WTC11 (cell line): ENCODE results near the gene ZNG1F. TPM values are rescaled to one million over a fixed set of nuclear protein-coding genes. Genes with fewer than 3 reads are reported as not detected.
"Not testable (repeated sequence)": the region's sequence is repeated elsewhere in the genome, so short reads cannot be mapped to it uniquely, and the experiment has no call there.

Experiments used
- ATAC-seq: fragments of 200-7000 bp; cut with Tn5 transposase; 2 replicates; pipeline ENCODE4 v1.10.0; 2021; ENCODE audit warnings: mild to moderate bottlenecking, moderate library complexity
- CTCF ChIA-PET: fragments of 300-600 bp; sonication (Branson Sonifier 250); formaldehyde crosslinking; loops from one replicate; lab custom pipeline; 2021; ENCODE audit warnings: antibody characterized with exemption; lab: Charles Lee
- POLR2A ChIA-PET: fragments of 350-600 bp; sonication (Branson Sonifier 250); formaldehyde crosslinking; loops from one replicate; lab custom pipeline; 2021; ENCODE audit warnings: antibody characterized with exemption; lab: Charles Lee
- DNase-seq: peaks from one replicate; pipeline ENCODE4 v3.0.0; 2021; ENCODE audit warnings: low spot score
- H3K27ac Mint-ChIP-seq: 2 replicates; pipeline ENCODE4 v1.8.0; 2021; ENCODE audit warnings: mixed read lengths
- H3K27me3 Mint-ChIP-seq: 2 replicates; pipeline ENCODE4 v1.8.0; 2021; ENCODE audit warnings: low read depth, mild to moderate bottlenecking, moderate library complexity, mixed read lengths
- H3K36me3 Mint-ChIP-seq: 2 replicates; pipeline ENCODE4 v1.8.0; 2021; ENCODE audit warnings: mixed read lengths
- H3K4me1 Mint-ChIP-seq: 2 replicates; pipeline ENCODE4 v1.8.0; 2022; ENCODE audit warnings: mixed read lengths
- H3K4me3 Mint-ChIP-seq: 2 replicates; pipeline ENCODE4 v1.8.0; 2021; ENCODE audit warnings: mild to moderate bottlenecking, moderate library complexity, mixed read lengths
- H3K9me3 Mint-ChIP-seq: 2 replicates; pipeline ENCODE4 v1.8.0; 2021; ENCODE audit warnings: mixed read lengths
- CTCF ChIP-seq: fragments of 200-600 bp; IDR thresholded peaks from 2 replicates; pipeline ENCODE4 v1.8.0; 2022; ENCODE audit warnings: antibody characterized with exemption
- microRNA-seq: library from miRNA; unstranded; fragments of <30 nt; microRNA quantifications from one replicate; pipeline ENCODE4 v1.2.0, GENCODE V29; 2022; ENCODE audit warnings: borderline number of aligned reads
- total RNA-seq: library from RNA; stranded (reverse); gene quantifications from 3 replicates; pipeline ENCODE4 v1.2.3, GENCODE V29; 2021

ZNG1F gene
- total RNA-seq, 1 experiment from 2014 or later: 5.9 TPM

- H3K27me3 Mint-ChIP-seq: peaks cover 66% of the 10 kb centered on the region
- H3K4me1 Mint-ChIP-seq, DNase-seq, H3K36me3 Mint-ChIP-seq, H3K9me3 Mint-ChIP-seq, POLR2A ChIA-PET, H3K27ac Mint-ChIP-seq, H3K4me3 Mint-ChIP-seq, CTCF ChIA-PET, ATAC-seq: not testable (repeated sequence)
These were observed 98.2 kb downstream of the ZNG1F start for GRCh38 chr9:41090922-41091321.

GRCh38 chr9:41090386-41090785 is 98.7 kb downstream of the ZNG1F start:
- peaks cover 71% of the 10 kb centered on the region for H3K27me3 Mint-ChIP-seq
- H3K36me3 Mint-ChIP-seq, H3K4me1 Mint-ChIP-seq, ATAC-seq, H3K4me3 Mint-ChIP-seq, H3K27ac Mint-ChIP-seq, H3K9me3 Mint-ChIP-seq, POLR2A ChIA-PET, DNase-seq, CTCF ChIA-PET: not testable (repeated sequence)

DNA sequence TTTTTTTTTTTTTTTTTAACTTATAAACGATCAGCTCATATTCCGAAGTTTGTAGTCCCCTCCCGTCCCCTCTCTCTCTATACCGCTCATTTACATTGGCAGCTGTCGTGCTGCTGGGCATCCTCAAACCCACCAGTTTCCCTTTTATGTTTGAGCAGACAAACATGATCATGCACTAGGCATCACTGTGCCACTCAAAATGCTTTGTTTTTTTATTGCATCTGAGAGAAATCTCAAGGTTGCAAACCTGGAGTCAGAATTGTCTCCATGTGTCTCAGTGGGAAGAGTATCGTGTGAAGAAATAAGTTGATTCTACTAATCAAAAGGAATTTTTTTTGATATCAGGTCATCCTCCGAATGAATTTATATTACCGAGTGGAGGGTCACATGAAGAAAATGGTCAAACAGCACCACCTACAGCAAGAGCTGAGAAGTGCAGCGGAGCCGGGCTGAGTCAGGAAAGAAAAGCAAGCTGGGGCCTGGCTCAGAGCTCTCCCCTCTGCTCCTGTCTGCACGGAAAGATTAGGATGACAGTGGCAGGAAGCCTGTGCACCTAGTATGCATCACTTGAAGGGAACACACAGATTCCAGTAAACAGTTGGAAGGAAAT is 100.6 kb downstream of the ZNG1F start:
- H3K9me3 Mint-ChIP-seq, H3K4me3 Mint-ChIP-seq, H3K27ac Mint-ChIP-seq, DNase-seq, H3K4me1 Mint-ChIP-seq, CTCF ChIA-PET, POLR2A ChIA-PET, H3K36me3 Mint-ChIP-seq: not testable (repeated sequence)
- peak; percentile 23; the same call in 1 of the 2 replicates for TF ChIP-seq CTCF
- ATAC-seq: peak; percentile 83
- peaks cover 78% of the 10 kb centered on the region for H3K27me3 Mint-ChIP-seq

GRCh38 chr9:41087929-41088328 is 101.2 kb downstream of the ZNG1F start:
- H3K36me3 Mint-ChIP-seq, DNase-seq, H3K9me3 Mint-ChIP-seq, H3K27ac Mint-ChIP-seq, POLR2A ChIA-PET, ATAC-seq, H3K4me1 Mint-ChIP-seq, CTCF ChIA-PET, H3K4me3 Mint-ChIP-seq: not testable (repeated sequence)
- peaks cover 76% of the 10 kb centered on the region for H3K27me3 Mint-ChIP-seq

- POLR2A ChIA-PET: not testable (repeated sequence)
These were observed 101.8 kb downstream of the ZNG1F start for GRCh38 chr9:41087157-41087780.

DNA sequence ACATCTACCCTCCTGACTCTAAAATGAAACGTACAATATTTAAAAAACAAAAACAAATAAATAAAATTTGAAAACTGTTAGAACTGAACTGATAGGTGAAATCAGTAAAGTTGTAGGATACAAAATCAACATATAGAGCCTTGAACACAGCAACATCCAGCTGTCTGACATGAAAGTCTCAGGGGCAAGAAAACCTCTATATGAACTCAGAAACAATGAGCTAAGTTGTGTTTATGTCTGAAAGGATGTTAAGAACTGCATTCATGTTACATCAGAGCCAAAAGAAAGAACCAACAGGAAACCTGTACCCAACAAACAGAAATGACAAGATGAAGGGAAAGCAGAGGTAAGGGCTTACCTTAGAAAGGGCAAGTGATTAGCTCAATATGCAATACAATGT is 102.4 kb downstream of the ZNG1F start:
- ATAC-seq, H3K27ac Mint-ChIP-seq, H3K9me3 Mint-ChIP-seq, H3K4me1 Mint-ChIP-seq, H3K36me3 Mint-ChIP-seq, H3K4me3 Mint-ChIP-seq, DNase-seq, POLR2A ChIA-PET, CTCF ChIA-PET: not testable (repeated sequence)
- H3K27me3 Mint-ChIP-seq: peaks cover 85% of the 10 kb centered on the region

More at GRCh38 chr9:41087157-41087780, 101.8 kb downstream of the ZNG1F start:
- DNase-seq, CTCF ChIA-PET, H3K9me3 Mint-ChIP-seq, H3K36me3 Mint-ChIP-seq, H3K4me1 Mint-ChIP-seq, ATAC-seq, H3K4me3 Mint-ChIP-seq, H3K27ac Mint-ChIP-seq: not testable (repeated sequence)
- H3K27me3 Mint-ChIP-seq: peaks cover 80% of the 10 kb centered on the region

- H3K4me3 Mint-ChIP-seq, CTCF ChIA-PET, H3K27ac Mint-ChIP-seq, POLR2A ChIA-PET, ATAC-seq, H3K9me3 Mint-ChIP-seq, H3K4me1 Mint-ChIP-seq, H3K36me3 Mint-ChIP-seq, DNase-seq: not testable (repeated sequence)
- H3K27me3 Mint-ChIP-seq: peaks cover 81% of the 10 kb centered on the region
These were observed 102.9 kb downstream of the ZNG1F start for GRCh38 chr9:41086215-41086614.

DNA sequence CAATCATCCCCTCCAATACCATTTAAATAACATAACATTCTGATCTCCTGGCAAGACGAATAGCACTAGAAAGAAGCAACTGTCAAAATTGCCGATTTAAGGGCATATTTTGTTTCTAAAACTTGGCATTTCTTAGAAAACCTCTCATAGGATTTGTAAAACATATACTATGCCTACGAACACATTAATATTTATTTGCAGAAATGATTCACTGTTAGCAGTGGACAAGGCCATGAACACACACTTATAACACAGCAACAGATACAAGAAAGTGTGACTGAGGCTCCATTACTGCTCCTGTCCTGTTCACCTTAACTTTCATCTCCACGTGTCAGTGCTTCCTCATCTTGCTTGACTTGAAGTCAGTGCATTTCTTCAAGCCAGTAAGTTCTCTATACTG is 106.8 kb downstream of the ZNG1F start:
- H3K4me3 Mint-ChIP-seq, H3K27ac Mint-ChIP-seq, DNase-seq, POLR2A ChIA-PET, H3K9me3 Mint-ChIP-seq, H3K36me3 Mint-ChIP-seq, ATAC-seq, H3K4me1 Mint-ChIP-seq, CTCF ChIA-PET: not testable (repeated sequence)
- H3K27me3 Mint-ChIP-seq: peaks cover 70% of the 10 kb centered on the region

Small RNA genes within 50 kb of the gene (microRNA-seq; reads per million reads assigned to microRNA genes)
- not detected for gene MIR4477A

Other genes starting within 250 kb of the ZNG1F start
- not detected in 3 replicates for gene FOXD4L6, start 60.6 kb downstream of the ZNG1F start, total RNA-seq